BLaER1 (cell line): ENCODE data around the gene ZNF281.
A peak's percentile ranks its signal among the peaks of the same experiment; 100 is the strongest.

Experiments used
- H3K27ac ChIP-seq: shearing (Covaris generic); formaldehyde crosslinking; 2 replicates; pipeline ENCODE4 v1.8.1; 2022
- H3K27me3 ChIP-seq: shearing (Covaris generic); formaldehyde crosslinking; 2 replicates; pipeline ENCODE4 v1.8.1; 2022
- H3K36me3 ChIP-seq: shearing (Covaris generic); formaldehyde crosslinking; 2 replicates; pipeline ENCODE4 v1.8.1; 2022
- H3K4me1 ChIP-seq: shearing (Covaris generic); formaldehyde crosslinking; 2 replicates; pipeline ENCODE4 v1.8.1; 2022
- H3K4me2 ChIP-seq: shearing (Covaris generic); formaldehyde crosslinking; 2 replicates; pipeline ENCODE4 v1.8.1; 2022
- H3K4me3 ChIP-seq: shearing (Covaris generic); formaldehyde crosslinking; 2 replicates; pipeline ENCODE4 v1.8.1; 2022
- H3K9ac ChIP-seq: shearing (Covaris generic); formaldehyde crosslinking; 2 replicates; pipeline ENCODE4 v1.8.1; 2022
- H3K9me3 ChIP-seq: shearing (Covaris generic); formaldehyde crosslinking; 2 replicates; pipeline ENCODE4 v1.8.1; 2022
- H4K20me1 ChIP-seq: shearing (Covaris generic); formaldehyde crosslinking; 2 replicates; pipeline ENCODE4 v1.8.1; 2022
- Cebpa-rat ChIP-seq: shearing (Covaris generic); IDR thresholded peaks from 2 replicates; pipeline ENCODE4 v1.8.1; 2022

The ZNF281 gene

GRCh38 chr1:200409761-200410565 lies at the start of gene ZNF281:
ZNF281 (minus strand) TSS chr1:200410036; CDS start chr1:200409705, 331 bp downstream.
- peaks cover 41% of the 10 kb centered on the region for H3K4me1 ChIP-seq

GRCh38 chr1:200458780-200459179 lies 48.9 kb upstream of the ZNF281 start:
- H3K4me1 ChIP-seq: no peaks in the 10 kb centered on the region
- no peaks in the 10 kb centered on the region for H3K9me3 ChIP-seq
- TF ChIP-seq Cebpa-rat: no peak

More at GRCh38 chr1:200409761-200410565, at the start of gene ZNF281:
- Histone ChIP-seq H4K20me1 (peaks cover 41% of the 10 kb centered on the region), H3K9me3 (peaks cover 21% of the 10 kb centered on the region), H3K27me3 (no peaks in the 10 kb centered on the region), H3K9ac (peak within 1 kb of the TSS; percentile 90), H3K36me3 (peaks cover 37% of the 10 kb centered on the region), H3K27ac (peak within 1 kb of the TSS; percentile 90), H3K4me2 (peak within 1 kb of the TSS; percentile 90), H3K4me3 (peak within 1 kb of the TSS; percentile 96)
- no peak for TF ChIP-seq Cebpa-rat

GRCh38 chr1:200457810-200458209 lies 48.0 kb upstream of the ZNF281 start:
- Histone ChIP-seq H3K36me3 (no peaks in the 10 kb centered on the region), H3K27me3 (no peaks in the 10 kb centered on the region), H3K9ac (no peak overlapping the region), H4K20me1 (no peaks in the 10 kb centered on the region), H3K4me1 (no peaks in the 10 kb centered on the region), H3K4me2 (no peak overlapping the region), H3K27ac (no peak overlapping the region), H3K9me3 (no peaks in the 10 kb centered on the region), H3K4me3 (no peak overlapping the region)
- TF ChIP-seq Cebpa-rat: no peak

More at GRCh38 chr1:200458780-200459179, 48.9 kb upstream of the ZNF281 start:
- Histone ChIP-seq H3K27ac (no peak overlapping the region), H3K36me3 (no peaks in the 10 kb centered on the region), H3K4me2 (no peak overlapping the region), H3K4me3 (no peak overlapping the region), H4K20me1 (no peaks in the 10 kb centered on the region), H3K9ac (no peak overlapping the region), H3K27me3 (no peaks in the 10 kb centered on the region)

GRCh38 chr1:200454425-200454824 lies 44.6 kb upstream of the ZNF281 start:
- Histone ChIP-seq H3K4me1 (no peaks in the 10 kb centered on the region), H3K27me3 (no peaks in the 10 kb centered on the region), H3K9me3 (no peaks in the 10 kb centered on the region), H3K36me3 (no peaks in the 10 kb centered on the region), H3K4me3 (no peak overlapping the region), H3K9ac (no peak overlapping the region), H4K20me1 (no peaks in the 10 kb centered on the region), H3K27ac (no peak overlapping the region), H3K4me2 (no peak overlapping the region)
- no peak for TF ChIP-seq Cebpa-rat

GRCh38 chr1:200453553-200453905 lies 43.7 kb upstream of the ZNF281 start:
- Histone ChIP-seq H3K36me3 (no peaks in the 10 kb centered on the region), H3K9me3 (no peaks in the 10 kb centered on the region), H4K20me1 (no peaks in the 10 kb centered on the region), H3K4me2 (no peak overlapping the region), H3K27me3 (no peaks in the 10 kb centered on the region), H3K27ac (no peak overlapping the region), H3K9ac (no peak overlapping the region), H3K4me1 (no peaks in the 10 kb centered on the region), H3K4me3 (no peak overlapping the region)
- TF ChIP-seq Cebpa-rat: no peak

GRCh38 chr1:200452850-200453552 lies 43.2 kb upstream of the ZNF281 start:
- Histone ChIP-seq H3K4me3 (no peak overlapping the region), H3K27ac (no peak overlapping the region), H3K36me3 (no peaks in the 10 kb centered on the region), H3K4me2 (no peak overlapping the region), H3K9ac (no peak overlapping the region), H3K4me1 (no peaks in the 10 kb centered on the region), H4K20me1 (no peaks in the 10 kb centered on the region), H3K9me3 (no peaks in the 10 kb centered on the region), H3K27me3 (no peaks in the 10 kb centered on the region)
- no peak for TF ChIP-seq Cebpa-rat

- no peaks in the 10 kb centered on the region for H3K4me1 ChIP-seq
- H3K4me3 ChIP-seq: no peak overlapping the region
- H3K9ac ChIP-seq: no peak overlapping the region
Measured at GRCh38 chr1:200448034-200448762, 38.4 kb upstream of the ZNF281 start.

GRCh38 chr1:200445213-200445612 lies 35.4 kb upstream of the ZNF281 start:
- Histone ChIP-seq H3K4me1 (no peaks in the 10 kb centered on the region), H3K4me3 (no peak overlapping the region), H3K4me2 (no peak overlapping the region), H3K36me3 (no peaks in the 10 kb centered on the region), H3K27me3 (no peaks in the 10 kb centered on the region), H3K9me3 (no peaks in the 10 kb centered on the region), H4K20me1 (no peaks in the 10 kb centered on the region), H3K9ac (no peak overlapping the region), H3K27ac (no peak overlapping the region)
- TF ChIP-seq Cebpa-rat: no peak

More at GRCh38 chr1:200448034-200448762, 38.4 kb upstream of the ZNF281 start:
- no peaks in the 10 kb centered on the region for H3K27me3 ChIP-seq
- no peak for TF ChIP-seq Cebpa-rat
- H4K20me1 ChIP-seq: no peaks in the 10 kb centered on the region
- H3K4me2 ChIP-seq: no peak overlapping the region
- H3K9me3 ChIP-seq: no peaks in the 10 kb centered on the region
- H3K27ac ChIP-seq: no peak overlapping the region
- no peaks in the 10 kb centered on the region for H3K36me3 ChIP-seq

- no peaks in the 10 kb centered on the region for H3K9me3 ChIP-seq
- no peak overlapping the region for H3K4me2 ChIP-seq
- no peaks in the 10 kb centered on the region for H4K20me1 ChIP-seq
- H3K36me3 ChIP-seq: no peaks in the 10 kb centered on the region
- no peaks in the 10 kb centered on the region for H3K27me3 ChIP-seq
- no peak overlapping the region for H3K4me3 ChIP-seq
- no peak overlapping the region for H3K9ac ChIP-seq
- H3K4me1 ChIP-seq: no peaks in the 10 kb centered on the region
- TF ChIP-seq Cebpa-rat: no peak
- H3K27ac ChIP-seq: no peak overlapping the region
Measured at GRCh38 chr1:200444478-200444877, 34.6 kb upstream of the ZNF281 start.

- no peaks in the 10 kb centered on the region for H3K9me3 ChIP-seq
- TF ChIP-seq Cebpa-rat: no peak
- no peak overlapping the region for H3K4me3 ChIP-seq
- no peak overlapping the region for H3K27ac ChIP-seq
- no peaks in the 10 kb centered on the region for H4K20me1 ChIP-seq
- no peak overlapping the region for H3K9ac ChIP-seq
- H3K4me1 ChIP-seq: no peaks in the 10 kb centered on the region
- H3K36me3 ChIP-seq: no peaks in the 10 kb centered on the region
- H3K4me2 ChIP-seq: no peak overlapping the region
- H3K27me3 ChIP-seq: no peaks in the 10 kb centered on the region
Measured at GRCh38 chr1:200443860-200444259, 34.0 kb upstream of the ZNF281 start.
